Stimulated activated CD8-positive, alpha-beta memory T cell treated with anti-CD3 and anti-CD28 coated beads, Interleukin-4, amount 100 ng/mL, for 4 hours (primary cell): ENCODE measurements around the gene SYNGR2.

Experiments used
- DNase-seq, 2 donors: peaks; one replicate each; pipeline ENCODE4 v3.0.0-alpha.2; 2020; ENCODE audit warnings: low read depth in 2 of 2, low spot score in 1 of 2

SYNGR2 gene

GRCh38 chr17:78142119-78142861 is 26.1 kb upstream of the SYNGR2 start:
- no peak for DNase-seq

- no peak for DNase-seq
Measured at GRCh38 chr17:78143214-78144146, 24.9 kb upstream of the SYNGR2 start.

DNA sequence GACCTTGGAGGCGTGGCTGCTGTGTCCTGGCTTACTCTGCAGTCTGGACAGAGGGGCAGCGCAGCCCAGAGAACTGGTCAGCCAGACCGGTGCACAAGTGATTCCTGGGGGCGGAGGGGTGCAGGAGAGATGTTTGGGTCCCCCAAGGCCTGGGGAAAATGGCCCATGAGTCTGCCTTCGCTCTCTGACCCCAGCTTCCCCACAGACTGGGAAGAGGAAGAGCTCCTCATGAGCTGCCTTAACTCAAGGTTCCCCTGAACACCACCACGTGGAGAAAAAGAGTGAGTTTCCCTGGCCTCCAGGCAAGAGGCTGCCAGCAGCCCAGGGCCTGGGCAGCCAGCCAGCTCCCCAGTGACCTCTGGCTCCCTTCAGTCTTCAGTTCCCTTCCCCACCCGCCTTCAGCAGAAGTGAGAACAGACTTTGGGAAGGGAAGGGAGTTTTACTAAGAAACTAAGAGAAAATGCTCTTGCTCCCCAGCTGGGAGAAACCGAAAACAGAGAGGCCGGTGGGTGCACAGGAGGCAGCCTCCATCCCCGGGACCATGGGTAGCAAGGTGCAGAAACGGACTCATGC is 24.1 kb upstream of the SYNGR2 start:
- no peak for DNase-seq

GRCh38 chr17:78144736-78145641 is 23.4 kb upstream of the SYNGR2 start:
- DNase-seq, result no peak

- no peak for DNase-seq
Measured at GRCh38 chr17:78146471-78146869, 21.9 kb upstream of the SYNGR2 start.

GRCh38 chr17:78146881-78147280 is 21.5 kb upstream of the SYNGR2 start:
- no peak for DNase-seq

DNA sequence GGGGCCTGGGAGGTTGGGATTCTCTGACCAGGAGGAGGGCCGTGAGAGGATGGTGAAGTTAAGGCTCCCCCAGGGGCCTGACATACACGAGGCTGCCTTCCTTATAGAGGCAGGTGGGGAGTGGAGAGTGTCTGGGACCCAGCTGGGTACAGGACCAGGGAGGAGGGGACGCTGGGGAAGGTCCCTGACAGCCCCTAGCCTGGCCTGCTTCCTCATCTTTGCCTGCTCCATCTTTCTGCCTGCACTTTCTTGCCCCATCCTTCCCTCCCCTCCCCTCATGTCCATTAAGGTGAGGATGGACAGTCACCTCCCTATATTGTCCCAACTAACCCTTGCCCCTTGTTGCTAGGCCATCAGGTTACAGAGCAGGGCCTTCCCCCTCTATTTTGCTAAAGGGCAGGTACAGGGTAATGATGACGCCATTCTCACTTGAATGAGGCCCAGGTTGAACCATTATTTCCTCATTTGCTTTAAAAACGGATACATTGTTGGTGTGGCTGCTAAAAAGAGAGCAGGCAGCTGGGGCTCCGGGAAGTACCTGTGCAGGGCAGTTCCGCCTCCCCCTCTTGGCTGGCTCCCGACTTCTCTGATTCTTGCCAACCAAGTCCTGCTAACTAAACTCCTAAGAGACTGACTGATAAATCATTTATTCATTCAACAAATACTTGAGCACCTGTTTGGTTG is 20.9 kb upstream of the SYNGR2 start:
- DNase-seq, result no peak

GRCh38 chr17:78148286-78149016 is 19.9 kb upstream of the SYNGR2 start:
- DNase-seq, result no peak

GRCh38 chr17:78151514-78152008 is 16.8 kb upstream of the SYNGR2 start:
- DNase-seq, result no peak

DNA sequence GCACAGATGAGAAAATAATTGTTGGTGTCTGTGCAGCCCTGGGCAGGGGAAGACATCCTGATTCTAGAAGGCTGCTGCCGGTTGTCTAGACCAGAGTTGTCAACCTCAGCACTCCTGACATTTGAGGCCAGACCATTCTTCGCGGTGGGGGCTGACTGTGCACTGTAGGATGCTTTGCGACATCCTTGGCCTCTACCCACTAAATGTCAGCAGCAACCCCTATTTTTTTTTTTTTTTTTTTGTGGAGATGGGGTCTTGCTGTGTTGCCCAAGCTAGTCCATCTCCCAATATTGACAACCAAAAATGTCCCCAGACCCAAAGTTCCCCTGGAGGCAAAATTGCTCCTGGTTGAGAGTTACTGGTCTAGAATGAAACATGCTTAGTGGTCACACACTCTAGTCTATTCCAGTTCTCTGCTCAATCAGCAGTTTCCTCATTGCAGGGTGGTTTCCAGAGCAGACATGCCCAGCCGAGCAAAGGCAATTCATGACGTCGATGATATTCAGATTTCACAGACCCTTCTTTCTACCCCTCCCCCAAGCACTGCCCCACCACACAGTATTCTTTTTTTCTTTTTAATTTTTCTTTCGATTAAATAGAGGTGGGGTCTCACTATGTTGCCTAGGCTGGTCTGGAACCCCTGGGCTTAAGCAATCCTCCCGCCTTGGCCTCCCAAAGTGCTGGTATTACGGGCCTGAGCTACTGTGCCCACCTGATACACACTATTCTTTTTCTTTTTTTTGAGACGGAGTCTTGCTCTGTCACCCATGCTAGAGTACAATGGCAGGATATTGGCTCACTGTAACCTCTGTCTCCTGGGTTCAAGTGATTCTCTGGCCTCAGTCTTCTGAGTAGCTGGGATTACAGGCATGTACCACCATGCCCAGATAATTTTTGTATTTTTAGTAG is 13.2 kb upstream of the SYNGR2 start:
- no peak for DNase-seq

DNA sequence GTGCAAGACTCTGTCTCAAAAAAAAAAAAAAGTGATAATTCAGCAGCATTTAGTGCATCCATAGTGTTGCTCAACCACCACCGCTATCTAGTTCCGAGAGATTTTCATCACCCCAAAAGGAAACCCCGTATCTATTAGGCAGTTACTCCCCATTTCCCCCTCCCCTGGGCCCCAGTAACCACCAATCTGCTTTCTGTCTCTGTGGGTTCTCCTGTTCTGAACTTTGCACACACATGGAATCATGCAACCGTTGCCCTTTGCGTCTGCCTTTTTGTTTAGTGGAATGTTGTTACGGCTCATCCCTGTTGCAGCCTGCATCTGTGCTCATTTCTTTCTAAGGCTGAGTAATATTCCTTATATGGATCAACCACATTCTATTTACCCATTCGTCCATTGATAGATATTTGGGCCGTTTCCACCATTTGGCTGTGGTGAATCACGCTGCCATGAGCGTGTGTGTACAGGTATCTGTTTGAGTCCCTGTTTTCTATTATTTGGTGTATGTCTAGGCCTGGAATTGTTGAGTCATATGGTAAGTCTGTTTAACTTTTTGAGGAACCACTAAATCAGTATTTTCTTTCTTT is 8.7 kb upstream of the SYNGR2 start:
- no peak for DNase-seq

DNA sequence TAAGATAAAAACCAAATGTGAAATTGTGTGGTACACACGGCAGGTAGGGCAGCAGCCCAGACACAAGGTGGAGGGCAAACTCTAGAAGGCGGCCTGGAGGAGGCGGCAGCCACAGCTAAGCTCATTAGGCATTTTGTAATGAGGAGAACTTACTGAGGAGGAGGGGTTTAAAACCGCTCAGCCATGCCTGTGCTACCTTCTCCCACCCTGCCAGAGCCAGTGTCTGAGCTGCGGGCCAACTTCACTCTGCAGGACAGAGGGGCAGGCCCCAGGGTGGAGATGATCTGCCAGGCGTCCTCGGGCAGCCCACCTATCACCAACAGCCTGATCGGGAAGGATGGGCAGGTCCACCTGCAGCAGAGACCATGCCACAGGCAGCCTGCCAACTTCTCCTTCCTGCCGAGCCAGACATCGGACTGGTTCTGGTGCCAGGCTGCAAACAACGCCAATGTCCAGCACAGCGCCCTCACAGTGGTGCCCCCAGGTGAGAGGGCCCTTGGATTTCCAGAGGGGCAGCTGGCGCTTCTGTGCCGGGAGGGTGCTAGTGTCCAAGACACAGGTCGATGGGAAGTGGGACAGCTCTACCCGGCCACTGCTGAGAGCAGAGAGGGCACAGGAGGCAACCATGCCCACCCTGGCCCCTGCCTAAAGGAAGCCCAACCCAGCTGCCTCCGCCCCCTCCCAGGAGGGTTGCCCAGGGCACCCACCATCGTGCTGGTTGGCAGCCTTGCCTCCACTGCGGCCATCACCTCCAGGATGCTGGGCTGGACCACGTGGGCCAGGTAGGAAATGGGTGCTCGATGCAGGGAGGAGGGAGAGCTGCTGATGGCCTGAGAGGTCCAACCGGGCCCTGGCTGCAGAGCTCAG is 4.3 kb upstream of the SYNGR2 start:
- DNase-seq, result no peak

GRCh38 chr17:78164748-78165607 is 3.4 kb upstream of the SYNGR2 start:
- no peak for DNase-seq

DNA sequence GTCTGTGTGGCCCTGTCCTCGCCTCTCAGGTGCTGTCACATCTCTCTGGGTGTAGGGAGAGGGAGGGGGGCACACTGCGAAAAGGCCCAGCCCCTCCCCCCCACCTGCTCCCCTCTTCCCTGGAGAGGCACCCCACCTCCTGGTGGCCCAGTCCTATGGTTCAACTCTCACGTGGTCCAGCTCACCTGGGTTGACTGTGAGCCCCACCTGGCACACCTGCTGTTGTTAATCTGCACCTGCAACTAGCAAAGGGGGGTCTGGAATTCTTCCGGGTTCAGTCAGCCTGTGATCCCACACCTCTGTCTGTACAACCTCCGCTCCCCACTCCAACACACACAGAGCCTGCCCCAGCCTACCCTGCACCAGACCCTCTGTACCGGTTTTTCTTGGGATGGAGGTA is 2.0 kb upstream of the SYNGR2 start:
- no peak for DNase-seq

- peak; percentile 33 to 56 for DNase-seq
Measured at GRCh38 chr17:78168903-78169793, 767 bp downstream of the SYNGR2 start.
